ENCODE results near the gene PRORP. TPM values are rescaled to one million over a fixed set of nuclear protein-coding genes. Genes with fewer than 3 reads are reported as not detected.

The PRORP gene
- 30.3 and 39.1 TPM in 2 replicates for total RNA-seq

GRCh38 chr14:35121887-35122695 lies at the start of gene PRORP, which contains the start of gene PPP2R3C:
PRORP (plus strand) TSS chr14:35122552; CDS start chr14:35123246, 694 bp downstream.
PPP2R3C (minus strand) TSS chr14:35121990; CDS start chr14:35121959, 31 bp downstream.

Other genes starting within 250 kb of the PRORP start
- 22.4 and 26.1 TPM in 2 replicates for gene BAZ1A, start 247.2 kb upstream of the PRORP start, total RNA-seq
- gene SRP54, start 139.6 kb upstream of the PRORP start, total RNA-seq, result 31.3 and 34.4 TPM in 2 replicates
- gene FAM177A1, start 76.3 kb upstream of the PRORP start, total RNA-seq, result 27.9 and 39.6 TPM in 2 replicates
- 7.7 and 18.3 TPM in 2 replicates for gene PPP2R3C, start 562 bp upstream of the PRORP start, total RNA-seq
- 122 and 187 TPM in 2 replicates for gene PSMA6, start 169.8 kb downstream of the PRORP start, total RNA-seq

All from mesangial cell (primary cell).